ENCODE results near the gene ARFGAP2. TPM values are rescaled to one million over a fixed set of nuclear protein-coding genes. Genes with fewer than 3 reads are reported as not detected.

The ARFGAP2 gene
- polyA plus RNA-seq, 1 donor from 2014 or later = 213 TPM

DNA sequence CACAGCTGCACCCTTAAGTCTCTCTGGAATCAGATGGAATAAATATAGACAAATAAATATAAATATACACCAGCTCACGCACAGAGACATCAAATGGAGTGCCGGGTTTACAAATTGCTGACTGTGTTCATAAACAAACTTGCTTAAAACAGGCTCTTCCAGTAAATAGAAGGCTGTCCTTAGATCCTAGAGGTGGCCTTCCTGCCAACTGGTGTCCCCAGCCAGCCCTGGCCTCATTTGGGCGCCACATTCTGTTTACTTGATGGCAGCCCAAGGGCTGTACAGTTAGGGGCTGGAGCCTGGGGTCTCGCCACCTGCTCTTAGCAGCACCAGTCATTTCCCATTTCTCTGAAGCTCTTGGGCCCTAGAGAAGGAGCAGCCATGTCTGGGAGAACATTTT is 20.8 kb downstream of the ARFGAP2 start (continued):
- TF ChIP-seq EZH2 (IDR thresholded peaks at IDR 0.05; ENCODE audit: borderline replicate concordance, insufficient read depth, low read length, poor library complexity, severe bottlenecking) (no peak), TAF1 (IDR thresholded peaks at IDR 0.05; ENCODE audit: low read depth) (no peak), POLR2AphosphoS5 (IDR thresholded peaks at IDR 0.05) (no peak)

GRCh38 chr11:47154616-47155570 is 21.8 kb downstream of the ARFGAP2 start:
- no peak overlapping the region for H3K4me3 ChIP-seq (ENCODE audit: low read length)
- no peaks in the 10 kb centered on the region for H3F3A ChIP-seq (ENCODE audit: insufficient read depth, low read length, poor library complexity, severe bottlenecking)
- H3K4me2 ChIP-seq (ENCODE audit: low read length) = no peak overlapping the region
- H3K27me3 ChIP-seq (ENCODE audit: insufficient read depth, low read depth, low read length) = no peaks in the 10 kb centered on the region
- H4K20me1 ChIP-seq (ENCODE audit: insufficient read depth) = no peaks in the 10 kb centered on the region
- H3K79me2 ChIP-seq (replicated peaks; ENCODE audit: insufficient read depth, low read length) = no peaks in the 10 kb centered on the region
- H2AFZ ChIP-seq (ENCODE audit: low read depth, low read length) = no peak overlapping the region
- H3K36me3 ChIP-seq (ENCODE audit: insufficient read depth, low read length) = no peaks in the 10 kb centered on the region
- no peaks in the 10 kb centered on the region for H3K9me2 ChIP-seq (ENCODE audit: insufficient read depth, low read length)
- no peak overlapping the region for H3K9ac ChIP-seq (ENCODE audit: low read length)
- no peaks in the 10 kb centered on the region for H3K9me3 ChIP-seq (ENCODE audit: low read length)
- TF ChIP-seq EP300 (conservative IDR thresholded peaks at IDR 0.05; ENCODE audit: poor library complexity, severe bottlenecking) (no peak), CTCF (IDR thresholded peaks at IDR 0.05; ENCODE audit: poor library complexity, severe bottlenecking) (no peak)
- H3K27ac ChIP-seq (ENCODE audit: low read length) = no peak overlapping the region

GRCh38 chr11:47152953-47153950 is 23.4 kb downstream of the ARFGAP2 start:
- no peak overlapping the region for H3K9ac ChIP-seq (ENCODE audit: low read length)
- H3K27me3 ChIP-seq (ENCODE audit: insufficient read depth, low read depth, low read length) = no peaks in the 10 kb centered on the region
- H3K9me3 ChIP-seq (ENCODE audit: low read length) = no peaks in the 10 kb centered on the region
- H3K79me2 ChIP-seq (replicated peaks; ENCODE audit: insufficient read depth, low read length) = no peaks in the 10 kb centered on the region
- H3K4me2 ChIP-seq (ENCODE audit: low read length) = no peak overlapping the region
- no peak overlapping the region for H3K4me3 ChIP-seq (ENCODE audit: low read length)
- no peaks in the 10 kb centered on the region for H4K20me1 ChIP-seq (ENCODE audit: insufficient read depth)
- H3K36me3 ChIP-seq (ENCODE audit: insufficient read depth, low read length) = no peaks in the 10 kb centered on the region
- no peak overlapping the region for H3K27ac ChIP-seq (ENCODE audit: low read length)
- no peak for TF ChIP-seq TAF1 (IDR thresholded peaks at IDR 0.05; ENCODE audit: low read depth)
- peak; percentile 95 for TF ChIP-seq SMC3 (conservative IDR thresholded peaks at IDR 0.05; ENCODE audit: poor library complexity)
- TF ChIP-seq RAD21 (conservative IDR thresholded peaks at IDR 0.05) = peak; percentile 93
- peak; percentile 94 for TF ChIP-seq CTCF (IDR thresholded peaks at IDR 0.05; ENCODE audit: poor library complexity, severe bottlenecking)
- H3F3A ChIP-seq (ENCODE audit: insufficient read depth, low read length, poor library complexity, severe bottlenecking) = no peaks in the 10 kb centered on the region
- no peaks in the 10 kb centered on the region for H3K9me2 ChIP-seq (ENCODE audit: insufficient read depth, low read length)
- no peak overlapping the region for H2AFZ ChIP-seq (ENCODE audit: low read depth, low read length)
